GM23248 (cell line): ENCODE results near the gene SPEG. TPM values are rescaled to one million over a fixed set of nuclear protein-coding genes. Genes with fewer than 3 reads are reported as not detected.

Experiments
- DNase-seq: peaks from one replicate; pipeline ENCODE4 v3.0.0-alpha.2; 2015
- H2AFZ ChIP-seq: fragments of 200-600 bp; sonication (generic); 2 replicates; pipeline ENCODE4 v1.6.1; 2016; ENCODE audit warnings: antibody characterized with exemption
- H3F3A ChIP-seq: fragments of 200-600 bp; sonication (generic); 2 replicates; pipeline ENCODE4 v1.6.1; 2016; ENCODE audit warnings: mild to moderate bottlenecking, antibody characterized with exemption, mixed run types; ENCODE audit not compliant: insufficient read depth
- H3K27ac ChIP-seq: fragments of 200-600 bp; sonication (generic); 2 replicates; pipeline ENCODE4 v1.5.1; 2016; ENCODE audit warnings: mild to moderate bottlenecking
- H3K27me3 ChIP-seq: fragments of 200-600 bp; sonication (generic); replicated peaks from 2 replicates; pipeline ENCODE4 v1.6.1; 2016; ENCODE audit warnings: mild to moderate bottlenecking; ENCODE audit not compliant: insufficient read depth
- H3K36me3 ChIP-seq: fragments of 200-600 bp; sonication (generic); 2 replicates; pipeline ENCODE4 v1.6.1; 2016; ENCODE audit warnings: low read depth, mild to moderate bottlenecking
- H3K4me1 ChIP-seq: fragments of 200-600 bp; sonication (generic); 2 replicates; pipeline ENCODE4 v1.6.1; 2016; ENCODE audit warnings: mild to moderate bottlenecking; ENCODE audit not compliant: insufficient read depth
- H3K4me2 ChIP-seq: fragments of 200-600 bp; sonication (generic); one replicate; pipeline ENCODE4 v1.6.1; 2016; ENCODE audit warnings: mild to moderate bottlenecking; ENCODE audit not compliant: unreplicated experiment
- H3K4me3 ChIP-seq: fragments of 200-600 bp; sonication (generic); 2 replicates; pipeline ENCODE4 v1.5.1; 2016; ENCODE audit warnings: mild to moderate bottlenecking
- H3K79me2 ChIP-seq: fragments of 200-600 bp; sonication (generic); 2 replicates; pipeline ENCODE4 v1.6.1; 2016; ENCODE audit warnings: mild to moderate bottlenecking; ENCODE audit not compliant: insufficient read depth
- H3K9ac ChIP-seq: fragments of 200-600 bp; sonication (generic); 2 replicates; pipeline ENCODE4 v1.6.1; 2016; ENCODE audit warnings: mild to moderate bottlenecking
- H3K9me2 ChIP-seq: fragments of 200-600 bp; sonication (generic); 2 replicates; pipeline ENCODE4 v1.6.1; 2016; ENCODE audit warnings: mixed run types, mild to moderate bottlenecking, moderate library complexity; ENCODE audit not compliant: insufficient read depth
- H3K9me3 ChIP-seq: fragments of 200-600 bp; sonication (generic); one replicate; pipeline ENCODE4 v1.6.1; 2017; ENCODE audit warnings: low read depth
- H4K20me1 ChIP-seq: fragments of 200-600 bp; sonication (generic); 2 replicates; pipeline ENCODE4 v1.6.0; 2016; ENCODE audit not compliant: insufficient read depth
- EZH2 ChIP-seq: fragments of 200-600 bp; sonication (generic); IDR thresholded peaks from 2 replicates; pipeline ENCODE4 v1.6.1; 2018; ENCODE audit warnings: antibody characterized with exemption, mild to moderate bottlenecking; ENCODE audit not compliant: insufficient read depth, poor library complexity, severe bottlenecking
- EZH2phosphoT487 ChIP-seq: fragments of 200-600 bp; sonication (generic); IDR thresholded peaks from 2 replicates; pipeline ENCODE4 v1.6.1; 2018; ENCODE audit warnings: antibody characterized with exemption, moderate library complexity, mild to moderate bottlenecking, low read depth; ENCODE audit not compliant: insufficient read depth
- WGBS, 2 experiments: methylation state at CpG; one replicate each; pipeline ENCODE4 v1.1.6; 2015 to 2017; ENCODE audit warnings: low lambda C conversion rate in 2 of 2, low coverage in 1 of 2; ENCODE audit errors: missing lambda C conversion rate in 2 of 2; 5-methylcytosine and 5-hydroxymethylcytosine counted together
- in situ Hi-C: fragments of 300-500 bp; cut with MboI; formaldehyde crosslinking; loops from 2 replicates; pipeline ENCODE4 v1.15.0; 2020
- polyA plus RNA-seq: library from polyadenylated mRNA; unstranded; fragments of >200 nt; fragmentation: Nextera tagmentation; extraction: Ambion mirVana; gene quantifications from 2 replicates; pipeline ENCODE4 v1.2.1, GENCODE V29; 2016
- total RNA-seq: library from RNA; depleted of rRNA; stranded (reverse); fragments of >200 nt; shearing (Covaris generic); gene quantifications from 2 replicates; pipeline ENCODE4 v1.2.3, GENCODE V29; 2014

SPEG gene
- total and polyA plus RNA-seq, 2 experiments from 2014 or later, result 9.4 to 26.5 TPM

DNA sequence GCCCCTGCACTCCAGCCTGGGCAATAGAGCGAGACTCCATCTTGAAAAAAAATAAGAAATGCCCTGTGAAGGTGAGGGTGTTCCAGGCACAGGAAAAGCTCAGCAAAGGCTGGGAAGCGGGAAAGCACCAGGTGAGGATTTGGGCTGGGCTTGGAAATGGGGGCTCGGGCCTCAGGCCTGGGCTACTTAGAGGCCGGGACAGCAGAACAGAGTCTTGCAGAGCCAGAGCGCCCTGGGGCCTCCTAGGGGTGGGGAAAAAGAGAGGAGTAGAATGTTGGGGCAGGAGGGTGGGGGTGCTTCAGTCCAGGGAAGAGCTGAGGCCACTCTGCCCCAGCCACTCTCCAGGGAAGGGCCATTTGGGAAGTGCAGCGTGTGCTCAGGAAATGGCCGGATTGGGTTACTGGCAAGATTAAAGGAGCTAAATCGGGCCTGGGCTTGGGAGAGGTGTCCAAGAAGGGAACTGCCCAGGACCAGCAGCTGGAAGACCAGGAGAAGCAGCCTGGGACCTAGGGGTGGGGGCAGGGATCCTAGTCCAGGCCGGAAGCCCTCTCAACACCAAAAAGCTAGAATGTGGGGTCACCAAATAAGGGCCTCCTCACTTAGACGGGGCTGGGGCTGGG is 30.2 kb upstream of the SPEG start:
- Histone ChIP-seq H2AFZ (no peak overlapping the region), H3K27ac (no peak overlapping the region)

GRCh38 chr2:219404954-219405353 is 29.7 kb upstream of the SPEG start:
- WGBS, 2 experiments, result 89 to 95% methylated on average over 7 of the region's 7 CpGs
- Histone ChIP-seq H3K4me3 (no peak overlapping the region), H3K9ac (no peak overlapping the region), H3K36me3 (no peaks in the 10 kb centered on the region), H3K79me2 (no peaks in the 10 kb centered on the region), H3K27ac (no peak overlapping the region), H3K4me2 (no peak overlapping the region), H4K20me1 (no peaks in the 10 kb centered on the region), H3K27me3 (no peaks in the 10 kb centered on the region), H3K4me1 (peaks cover 22% of the 10 kb centered on the region), H2AFZ (no peak overlapping the region), H3F3A (peaks cover 18% of the 10 kb centered on the region), H3K9me2 (no peaks in the 10 kb centered on the region), H3K9me3 (no peaks in the 10 kb centered on the region)
- TF ChIP-seq EZH2, result no peak
- TF ChIP-seq EZH2phosphoT487, result no peak
- DNase-seq, result no peak
- in situ Hi-C loops, result loop anchor here (5.0 kb wide), 1 partner anchor 127 kb away; no protein-coding TSS in a partner anchor

More for the DNA sequence above, 30.2 kb upstream of the SPEG start:
- in situ Hi-C loops, result loop anchor here (5.0 kb wide), 1 partner anchor 128 kb away; no protein-coding TSS in a partner anchor
- no peaks in the 10 kb centered on the region for H4K20me1 ChIP-seq
- no peaks in the 10 kb centered on the region for H3K79me2 ChIP-seq
- peaks cover 18% of the 10 kb centered on the region for H3F3A ChIP-seq
- H3K4me1 ChIP-seq, result peaks cover 22% of the 10 kb centered on the region
- no peaks in the 10 kb centered on the region for H3K9me2 ChIP-seq
- H3K4me3 ChIP-seq, result no peak overlapping the region
- WGBS, 2 experiments, result 92 to 94% methylated on average over 10 of the region's 10 CpGs
- no peaks in the 10 kb centered on the region for H3K36me3 ChIP-seq
- no peak for DNase-seq
- H3K4me2 ChIP-seq, result no peak overlapping the region
- H3K9me3 ChIP-seq, result no peaks in the 10 kb centered on the region
- no peak overlapping the region for H3K9ac ChIP-seq
- H3K27me3 ChIP-seq, result no peaks in the 10 kb centered on the region
- TF ChIP-seq EZH2, result no peak
- TF ChIP-seq EZH2phosphoT487, result no peak

GRCh38 chr2:219405451-219405850 is 29.2 kb upstream of the SPEG start:
- no peak overlapping the region for H3K9ac ChIP-seq
- in situ Hi-C loops, result no loop called here
- H3K27ac ChIP-seq, result no peak overlapping the region

GRCh38 chr2:219405958-219406860 is 28.4 kb upstream of the SPEG start:
- Histone ChIP-seq H3K27ac (peak overlapping the region; percentile 86), H3F3A (peaks cover 18% of the 10 kb centered on the region), H3K9me3 (no peaks in the 10 kb centered on the region), H3K79me2 (no peaks in the 10 kb centered on the region), H3K9me2 (no peaks in the 10 kb centered on the region), H2AFZ (peak overlapping the region; percentile 39), H4K20me1 (no peaks in the 10 kb centered on the region), H3K36me3 (no peaks in the 10 kb centered on the region), H3K4me1 (peaks cover 22% of the 10 kb centered on the region), H3K4me2 (peak overlapping the region; percentile 23), H3K4me3 (no peak overlapping the region), H3K27me3 (no peaks in the 10 kb centered on the region), H3K9ac (peak overlapping the region; percentile 48)
- TF ChIP-seq EZH2, result no peak
- no peak for TF ChIP-seq EZH2phosphoT487
- DNase-seq, result no peak
- WGBS, 2 experiments, result 68 to 76% methylated on average over 7 of the region's 7 CpGs
- in situ Hi-C loops, result no loop called here

More at GRCh38 chr2:219405451-219405850, 29.2 kb upstream of the SPEG start:
- DNase-seq, result peak; percentile 41
- Histone ChIP-seq H4K20me1 (no peaks in the 10 kb centered on the region), H3K36me3 (no peaks in the 10 kb centered on the region), H2AFZ (no peak overlapping the region), H3K79me2 (no peaks in the 10 kb centered on the region), H3K9me2 (no peaks in the 10 kb centered on the region), H3K4me2 (no peak overlapping the region), H3F3A (peaks cover 18% of the 10 kb centered on the region), H3K4me1 (peaks cover 22% of the 10 kb centered on the region), H3K4me3 (no peak overlapping the region), H3K9me3 (no peaks in the 10 kb centered on the region), H3K27me3 (no peaks in the 10 kb centered on the region)
- 81 to 83% methylated on average over 8 of the region's 9 CpGs for WGBS, 2 experiments
- TF ChIP-seq EZH2phosphoT487 (no peak), EZH2 (no peak)
